ENCODE measurements around the gene RUNX2.
"Not testable (repeated sequence)": the region's sequence is repeated elsewhere in the genome, so short reads cannot be mapped to it uniquely, and the experiment has no call there.

The RUNX2 gene

DNA sequence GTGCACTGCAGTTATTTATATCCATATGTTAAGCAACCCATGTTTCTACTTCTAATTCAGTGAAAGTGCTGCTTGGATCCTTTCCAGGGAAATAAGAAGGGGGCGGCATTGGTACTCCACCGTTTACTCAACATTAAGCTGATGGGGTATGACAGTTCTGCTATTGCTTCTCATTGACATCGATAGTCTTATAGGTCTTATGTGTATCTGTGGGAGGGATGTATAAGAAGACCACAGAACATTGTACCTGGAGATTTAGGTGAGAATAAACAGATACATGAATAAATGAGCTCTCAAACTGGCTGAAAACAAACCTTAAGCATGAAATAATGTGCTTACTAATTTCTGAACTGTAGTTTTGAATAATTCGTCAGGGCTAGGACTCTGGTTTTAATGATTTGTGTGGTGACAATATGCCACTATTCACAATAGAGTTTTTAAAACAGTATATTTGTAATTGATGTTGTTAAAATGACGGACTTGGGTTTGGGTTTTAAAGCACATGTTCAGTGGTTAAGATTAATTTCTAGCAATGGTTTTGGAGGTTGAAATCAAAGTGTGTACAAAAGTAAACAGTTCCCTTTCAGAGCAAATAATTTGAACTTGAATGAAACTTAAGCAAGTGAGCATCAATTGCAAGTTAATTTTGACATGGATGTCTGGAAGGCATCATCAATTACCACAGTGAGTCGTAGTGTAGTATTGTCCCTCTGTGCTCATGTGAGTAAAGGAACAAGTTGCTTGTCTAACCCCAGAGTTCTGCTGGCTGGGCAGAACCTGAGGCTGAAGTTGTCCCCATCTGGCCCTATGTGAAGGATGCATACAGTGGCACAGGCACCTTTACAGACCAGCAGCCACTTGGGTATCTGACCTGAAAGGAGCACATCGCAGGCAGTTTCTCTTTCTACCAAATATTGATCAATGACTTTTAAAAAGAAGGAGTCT lies 134.3 kb downstream of the RUNX2 start:
- no peak for DNase-seq

DNA sequence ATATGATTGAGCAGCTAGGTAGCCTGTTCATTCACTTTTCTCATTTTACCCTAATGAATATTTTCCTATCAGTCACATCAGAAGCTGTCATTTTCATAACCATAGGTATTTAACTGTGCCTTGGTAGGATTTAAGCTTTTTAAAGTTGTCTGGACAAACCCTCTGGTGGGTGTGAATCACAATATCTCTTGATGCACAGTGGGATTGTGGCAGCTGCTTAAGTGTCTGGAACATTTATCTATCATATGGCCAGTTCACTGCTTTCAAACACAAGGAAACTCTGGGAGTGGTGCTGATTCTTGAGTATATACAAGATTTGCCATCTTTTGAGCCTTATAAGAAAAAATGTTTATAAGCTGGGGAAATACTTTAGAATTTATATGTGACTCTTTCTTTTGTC lies 136.6 kb downstream of the RUNX2 start:
- no peak for DNase-seq

DNA sequence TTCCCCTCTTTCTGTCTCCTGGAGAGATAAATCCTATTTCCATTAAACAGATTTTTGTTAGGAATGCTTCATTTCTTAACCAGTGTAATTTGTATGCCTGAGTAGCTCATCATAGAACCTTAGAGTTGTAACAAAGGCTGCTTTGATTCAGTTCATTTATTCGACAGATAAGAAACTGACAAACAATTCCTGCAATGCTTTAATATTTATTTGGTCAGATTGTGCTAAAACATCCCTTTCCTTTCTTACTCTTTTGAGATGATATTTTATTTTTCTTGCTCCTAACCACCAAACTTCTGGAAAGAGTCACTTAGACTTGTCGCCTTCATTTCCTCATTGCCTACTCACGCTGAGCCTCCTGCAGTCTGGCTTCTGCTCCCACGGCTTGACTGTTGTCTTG lies 138.6 kb downstream of the RUNX2 start:
- DNase-seq = no peak

DNA sequence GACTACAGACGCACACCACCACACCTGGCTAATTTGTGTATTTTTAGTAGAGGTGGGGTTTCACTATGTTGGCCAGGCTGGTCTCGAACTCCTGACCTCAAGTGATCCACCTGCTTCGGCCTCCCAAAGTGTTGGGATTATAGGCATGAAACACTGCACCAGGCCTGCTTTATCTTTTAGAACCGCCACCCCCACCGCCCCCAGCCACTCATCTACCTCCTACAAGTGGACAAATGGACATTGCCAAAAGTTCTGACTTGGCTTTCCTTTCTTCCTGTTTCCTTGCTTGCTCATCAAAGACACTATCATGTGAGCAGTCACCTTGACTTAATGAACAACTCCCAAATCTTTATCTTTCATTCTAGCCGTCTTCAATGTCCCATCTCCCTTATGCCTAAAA lies 139.3 kb downstream of the RUNX2 start:
- DNase-seq = not testable (repeated sequence)

DNA sequence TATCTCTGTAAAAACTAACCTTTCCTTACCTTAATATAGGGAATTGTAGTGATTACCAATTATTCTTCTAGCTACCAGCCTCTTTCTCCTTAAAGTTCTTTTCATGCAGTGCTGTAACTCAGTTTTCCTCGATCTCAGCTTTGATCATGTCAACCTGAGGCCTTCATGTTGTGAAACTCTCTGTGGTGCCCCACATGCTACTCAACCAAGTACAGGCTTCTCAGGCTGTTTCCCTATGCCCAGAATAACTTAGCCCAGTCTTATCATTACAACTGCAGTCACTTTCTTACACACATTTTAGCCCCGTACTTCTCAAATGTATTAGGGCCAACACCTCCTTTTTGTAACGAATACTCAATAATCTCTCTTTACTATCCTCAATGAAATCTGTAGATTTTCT lies 139.7 kb downstream of the RUNX2 start:
- no peak for DNase-seq

DNA sequence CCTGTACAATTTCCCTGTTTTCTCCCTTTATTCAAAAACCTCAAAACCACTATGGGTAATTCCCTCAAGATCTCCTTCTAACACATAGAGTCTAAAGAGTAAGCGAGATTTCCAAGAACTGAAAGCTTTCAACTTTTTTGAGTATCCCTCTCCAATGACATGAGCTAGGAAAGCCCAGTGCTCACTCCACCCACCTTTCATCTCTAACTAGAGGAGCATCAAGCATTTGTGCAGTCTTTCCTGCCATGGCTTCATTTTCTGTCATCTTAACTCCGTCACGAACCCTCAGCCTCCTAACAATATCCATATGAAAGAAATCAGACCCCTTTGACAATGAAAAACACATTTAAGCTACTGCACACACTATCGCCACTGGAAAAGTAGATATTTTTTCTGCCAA lies 141.5 kb downstream of the RUNX2 start:
- no peak for DNase-seq

DNA sequence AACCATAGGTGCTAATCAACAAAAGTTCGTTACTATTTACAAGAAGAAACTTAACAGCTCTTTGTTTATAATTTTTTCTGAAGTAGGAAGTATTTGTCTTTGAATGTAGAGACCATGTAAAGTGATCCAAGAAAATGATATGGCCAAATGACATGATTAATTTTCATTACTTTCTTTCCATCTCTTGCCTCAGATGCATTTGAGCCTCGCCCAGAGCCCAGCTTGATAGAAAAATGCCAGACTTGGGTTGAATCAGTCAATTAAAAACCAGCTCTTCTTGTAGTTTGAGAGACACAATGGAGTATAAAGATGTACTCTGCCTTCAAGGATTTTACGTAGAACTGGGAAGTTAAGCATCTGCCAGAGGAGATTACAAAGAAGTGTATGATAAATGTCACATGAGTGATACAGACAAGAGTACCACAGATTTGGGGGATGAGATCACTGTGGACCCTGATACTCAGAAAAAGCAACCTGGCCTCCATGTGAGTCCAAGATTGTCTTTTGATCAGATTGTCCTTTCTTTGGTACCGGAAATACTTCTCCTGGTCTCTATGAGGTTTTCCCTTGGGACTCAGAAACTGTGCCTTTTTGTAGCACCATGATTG lies 142.1 kb downstream of the RUNX2 start:
- no peak for DNase-seq

DNA sequence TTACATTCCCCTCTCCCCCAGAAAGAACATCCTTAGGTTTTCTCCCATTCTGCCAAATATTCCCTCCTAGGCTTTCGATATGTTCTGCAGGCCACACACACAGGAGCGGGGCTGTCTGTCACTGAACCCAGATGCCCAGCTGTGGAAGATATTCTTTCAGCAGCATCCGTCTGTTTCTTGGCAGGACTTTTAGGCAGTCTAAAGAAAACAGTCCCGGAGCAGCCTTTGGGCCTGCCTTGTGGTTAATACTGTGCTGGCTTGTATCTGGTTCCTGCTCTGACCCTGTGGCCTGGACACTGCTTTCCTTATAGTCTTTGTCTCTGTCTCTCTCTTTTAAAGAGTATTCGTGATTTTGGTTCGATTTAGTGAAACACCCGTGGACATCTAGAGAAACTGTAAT lies 144.3 kb downstream of the RUNX2 start:
- no peak for DNase-seq

DNA sequence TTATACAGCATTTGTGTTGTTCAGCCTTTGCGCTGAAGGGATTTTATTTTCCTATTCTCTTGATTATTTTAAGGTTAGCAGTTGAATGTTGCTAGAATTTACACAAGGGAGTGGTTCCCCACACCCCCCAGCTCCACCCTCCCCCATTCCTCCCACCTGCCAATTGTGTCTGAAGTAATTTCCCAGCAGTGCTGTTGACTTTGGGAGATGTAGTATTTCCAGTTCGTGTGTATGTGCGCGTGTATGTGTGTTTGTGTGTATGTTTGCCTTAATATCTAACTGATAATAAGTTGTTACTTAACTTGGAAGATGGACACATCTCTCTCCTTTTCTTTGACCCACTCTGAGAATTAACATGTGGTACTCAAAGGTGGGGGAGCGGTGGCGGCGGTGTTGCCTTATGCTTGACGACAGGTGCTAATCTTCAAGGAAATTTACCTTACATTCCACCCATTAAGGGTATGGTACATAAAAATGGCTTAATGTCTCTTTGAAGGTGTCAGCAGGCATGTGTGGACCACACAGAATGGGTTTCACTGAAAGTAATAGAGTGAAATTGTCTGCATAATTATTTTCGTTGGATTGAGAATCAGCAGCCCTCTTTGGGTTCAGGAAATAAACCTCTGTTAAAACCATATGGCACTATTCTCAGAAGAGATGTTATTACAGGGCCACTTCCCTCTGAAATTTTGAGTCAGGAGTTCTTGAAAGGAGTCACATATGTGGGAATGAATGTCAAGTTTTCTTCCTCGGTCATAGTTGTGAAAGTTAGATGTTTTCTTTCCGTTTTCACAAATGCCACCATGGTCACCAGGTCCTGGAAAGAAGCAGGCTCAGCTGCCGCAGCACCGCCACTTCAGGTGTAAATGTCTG lies 145.2 kb downstream of the RUNX2 start:
- no peak for DNase-seq

DNA sequence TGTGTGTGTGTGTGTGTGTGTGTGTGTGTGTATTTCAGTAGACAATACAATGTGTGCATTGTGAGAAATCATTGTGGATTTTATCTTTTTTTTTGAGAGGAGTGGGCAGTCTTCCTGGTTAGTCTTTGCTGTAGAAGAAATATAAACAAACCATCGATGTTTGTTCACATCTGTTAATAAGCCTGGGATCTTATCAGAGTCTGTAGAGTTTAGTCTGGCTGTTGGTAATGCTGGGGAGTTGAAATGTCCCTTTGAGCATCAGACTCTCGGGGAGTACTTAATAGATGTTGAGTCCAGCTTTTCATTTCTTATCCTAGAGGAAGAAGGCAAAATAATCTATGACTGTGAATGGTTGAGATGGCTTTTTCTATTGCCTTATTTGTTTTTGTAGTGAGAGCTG lies 146.2 kb downstream of the RUNX2 start:
- DNase-seq = no peak

DNA sequence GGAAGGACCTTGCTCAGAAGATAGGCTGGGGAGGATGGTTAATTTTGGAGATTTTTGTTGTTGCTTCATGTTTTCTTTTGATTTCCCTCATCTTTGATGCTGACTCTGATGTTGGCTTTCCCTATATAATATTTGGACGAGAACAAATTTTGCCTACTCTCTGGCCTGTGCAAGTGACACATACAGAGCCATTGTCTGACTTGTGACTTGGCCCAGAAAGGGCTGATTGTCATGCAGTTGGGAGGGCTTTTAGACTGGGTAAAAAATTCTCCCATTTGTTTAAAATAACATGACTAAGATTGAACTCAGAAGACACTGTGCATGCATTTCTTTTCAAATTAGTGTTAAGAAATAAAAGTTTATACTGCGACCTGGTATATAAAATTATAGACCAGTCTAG lies 148.2 kb downstream of the RUNX2 start:
- DNase-seq = no peak

DNA sequence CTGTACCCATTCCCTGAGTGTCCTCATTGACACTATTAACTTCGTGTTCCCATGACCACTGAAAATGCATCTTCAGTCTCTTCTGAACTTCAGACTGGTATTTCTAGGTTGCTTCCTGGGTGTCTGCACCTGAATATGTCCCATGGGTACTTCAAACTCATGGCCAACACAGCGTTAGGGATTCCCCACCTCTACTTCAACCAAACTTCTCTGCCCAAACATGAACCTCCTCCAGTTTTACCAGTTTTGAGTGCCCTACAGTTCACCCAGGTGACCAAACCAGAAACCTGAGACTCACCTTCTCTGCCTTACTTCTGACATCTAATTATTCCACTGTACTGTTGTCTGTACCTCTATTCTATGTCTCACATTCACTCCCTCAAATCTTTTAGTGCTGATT lies 149.1 kb downstream of the RUNX2 start:
- no peak for DNase-seq

DNA sequence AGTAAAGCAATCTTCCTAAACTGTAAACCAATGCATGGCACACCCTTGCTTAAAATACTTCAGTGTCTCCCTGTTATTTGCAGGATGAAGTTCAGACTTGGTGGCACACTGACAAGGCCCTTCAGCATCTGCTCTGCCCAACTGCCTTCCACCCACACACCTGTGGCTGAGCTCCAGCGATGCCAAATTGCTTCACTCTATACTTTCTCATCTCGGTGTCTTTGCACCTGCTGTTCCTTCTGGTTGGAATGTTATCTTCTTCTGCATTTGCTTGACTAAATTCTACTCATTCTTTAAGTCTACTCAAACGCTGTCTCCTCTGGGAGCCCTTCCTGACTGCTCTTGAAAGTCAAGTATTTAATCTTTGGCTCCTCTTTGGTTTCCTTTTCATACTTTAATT lies 149.7 kb downstream of the RUNX2 start:
- DNase-seq = no peak

DNA sequence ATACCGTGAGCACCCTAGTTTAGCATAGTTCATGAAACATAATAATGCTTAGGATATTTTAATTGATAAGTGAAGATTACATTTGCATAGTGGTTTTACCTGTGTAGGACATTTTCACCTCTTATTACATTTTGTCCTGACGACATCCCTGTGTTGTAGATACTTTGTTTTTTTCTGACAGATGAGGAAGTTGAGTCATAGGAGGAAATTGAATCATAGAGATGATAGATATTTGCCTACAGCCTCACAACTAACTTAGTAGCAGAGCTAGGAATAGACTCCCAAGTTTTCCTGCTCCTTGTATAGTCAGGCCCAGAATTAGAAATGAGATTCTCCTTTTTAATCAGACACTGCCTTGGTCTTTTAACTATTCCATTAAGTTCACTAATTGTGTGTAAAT lies 150.1 kb downstream of the RUNX2 start:
- no peak for DNase-seq

DNA sequence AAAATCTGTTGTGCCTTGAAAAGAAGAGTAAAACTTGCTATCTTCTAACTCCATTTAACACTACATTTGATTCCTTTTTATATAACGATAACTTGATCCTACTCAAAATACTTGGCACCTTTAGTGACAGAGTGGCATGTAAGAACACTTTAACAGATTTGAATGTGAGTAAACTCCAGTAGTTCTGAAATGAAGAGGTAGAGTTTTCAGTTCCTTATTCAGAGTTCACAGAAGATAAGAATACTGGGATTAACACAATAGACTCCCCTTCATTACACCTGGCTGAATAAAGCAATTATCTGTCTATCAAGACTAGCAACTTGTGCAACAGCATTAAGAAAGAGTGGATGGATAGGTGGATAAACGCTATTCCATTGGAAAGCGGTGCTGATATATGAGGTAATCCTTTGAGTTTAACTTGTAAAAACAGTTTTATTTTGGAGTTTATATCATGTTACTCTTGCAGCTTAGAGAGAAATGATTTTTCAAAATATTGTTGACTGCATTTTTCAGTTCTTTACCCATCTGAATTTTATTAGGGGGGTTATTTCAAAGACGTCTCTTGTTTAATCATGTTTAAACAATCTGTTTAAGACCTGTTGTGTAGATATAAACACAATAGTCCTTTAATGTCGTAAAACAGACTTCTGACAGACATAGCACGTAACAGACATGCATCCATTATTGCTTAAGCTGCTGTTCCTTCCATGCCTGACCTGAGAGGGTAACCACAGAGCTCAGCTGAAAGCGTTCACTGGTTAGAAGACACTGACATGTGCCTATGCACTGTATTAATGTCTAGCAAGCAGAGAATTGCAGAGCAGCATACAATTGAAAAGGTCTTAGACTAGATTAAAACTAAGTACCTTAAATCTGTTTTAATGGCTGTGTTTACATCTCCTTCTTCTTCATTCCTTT lies 152.0 kb downstream of the RUNX2 start:
- no peak for DNase-seq

DNA sequence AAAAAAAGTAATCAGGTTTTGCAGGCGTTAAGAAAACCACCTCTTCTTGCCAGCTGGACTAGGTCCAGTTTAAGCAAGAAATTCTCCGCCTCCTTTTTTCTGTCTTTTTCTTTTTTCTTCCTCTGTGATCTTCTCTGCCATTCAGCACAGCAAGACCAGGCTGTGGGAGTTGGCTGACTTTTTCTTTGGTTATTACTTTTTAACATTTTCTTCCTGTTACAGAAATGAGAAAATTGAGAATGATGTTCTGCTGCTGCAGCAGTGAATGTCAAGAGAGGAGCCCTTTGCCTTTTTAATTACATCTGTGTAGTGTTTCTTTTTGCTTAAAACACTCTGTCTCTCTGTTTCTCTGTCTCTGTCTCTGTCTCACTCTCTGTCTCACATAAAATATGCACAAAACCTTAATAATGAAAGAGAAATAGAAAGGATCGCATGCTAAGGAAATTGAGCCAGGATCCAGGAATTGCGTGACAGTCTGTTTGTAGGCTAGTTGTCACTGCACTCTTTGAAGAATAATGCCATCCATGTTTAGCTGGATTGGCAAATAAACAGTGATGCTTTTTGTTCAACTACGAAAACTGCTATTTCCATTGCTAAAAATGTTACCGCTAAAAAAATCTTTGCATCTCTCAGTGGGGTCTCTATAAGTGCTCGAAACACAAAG lies 152.8 kb downstream of the RUNX2 start:
- DNase-seq = no peak

DNA sequence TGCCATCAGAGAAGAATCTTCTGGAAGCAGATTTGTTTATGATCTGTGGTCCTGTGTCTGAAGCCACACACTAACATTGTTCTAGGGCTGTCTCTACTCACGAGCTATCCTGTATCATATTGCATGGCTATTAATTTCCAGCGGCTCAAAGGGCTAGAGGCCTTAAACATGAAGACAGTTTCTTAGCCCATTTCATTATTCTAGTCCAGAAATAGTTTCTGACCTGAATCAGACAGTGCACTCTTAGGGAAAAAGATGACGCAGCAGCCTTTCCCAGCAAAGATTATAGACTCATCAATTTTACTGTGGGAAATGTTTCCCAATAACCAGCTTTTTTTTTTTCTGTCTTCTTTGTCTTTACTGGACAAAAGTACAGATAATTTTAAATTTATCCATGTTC lies 154.9 kb downstream of the RUNX2 start:
- no peak for DNase-seq

DNA sequence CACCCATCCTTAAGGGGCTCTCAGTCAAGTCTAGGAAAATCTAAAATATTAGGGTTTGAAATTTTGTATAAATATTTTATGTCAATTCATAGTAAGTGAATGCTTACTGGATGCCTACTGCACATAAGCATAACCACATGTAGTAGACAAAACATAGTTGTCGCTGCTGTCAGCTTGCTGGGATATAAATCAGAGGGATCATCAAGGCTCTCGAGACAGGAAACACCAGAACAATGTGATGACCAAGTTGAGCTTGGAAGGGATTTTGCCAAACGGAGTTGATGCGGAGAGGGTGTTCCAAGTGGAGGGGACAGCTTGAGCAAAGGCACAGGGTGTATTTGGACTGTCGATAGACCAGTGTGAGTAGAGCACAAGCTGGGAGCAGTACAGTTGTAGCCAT lies 155.4 kb downstream of the RUNX2 start:
- DNase-seq = no peak

DNA sequence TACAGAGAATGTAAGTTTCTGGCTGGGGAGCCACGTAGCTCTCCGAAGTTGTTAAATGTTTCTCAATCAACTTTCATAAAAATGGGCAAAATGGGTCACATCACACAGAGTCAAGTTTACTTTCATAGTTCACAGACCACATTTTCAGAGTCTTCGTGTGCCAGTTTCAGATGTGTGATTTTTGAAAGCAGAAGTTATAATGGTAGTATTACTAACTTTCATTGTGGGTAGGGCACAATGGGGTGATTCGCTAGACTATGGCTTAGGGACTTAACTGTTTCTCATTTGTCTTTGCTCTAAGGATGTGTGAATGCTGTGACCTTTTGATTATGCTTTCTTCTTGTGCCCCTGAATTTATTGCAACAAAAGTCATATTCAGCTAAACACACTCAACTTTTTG lies 158.6 kb downstream of the RUNX2 start:
- DNase-seq = no peak

DNA sequence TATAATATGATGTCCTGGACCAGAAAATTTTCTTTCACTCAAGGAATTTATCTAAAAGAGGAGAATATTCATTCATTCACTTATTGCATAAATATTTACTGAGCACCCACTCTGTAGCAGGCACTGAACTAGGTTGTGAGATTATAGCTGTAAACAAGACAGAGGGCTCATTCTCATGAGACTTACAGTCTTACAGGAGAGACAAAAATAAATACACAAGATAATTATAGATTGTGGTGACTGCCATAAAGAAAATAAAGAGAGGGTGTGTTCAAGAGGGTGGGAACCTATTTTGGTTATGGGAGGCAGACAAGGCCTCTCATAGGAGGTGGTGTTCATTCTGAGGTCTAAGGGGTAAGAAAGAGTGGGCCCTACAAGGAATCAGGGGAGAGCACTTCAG lies 159.5 kb downstream of the RUNX2 start:
- no peak for DNase-seq

DNA sequence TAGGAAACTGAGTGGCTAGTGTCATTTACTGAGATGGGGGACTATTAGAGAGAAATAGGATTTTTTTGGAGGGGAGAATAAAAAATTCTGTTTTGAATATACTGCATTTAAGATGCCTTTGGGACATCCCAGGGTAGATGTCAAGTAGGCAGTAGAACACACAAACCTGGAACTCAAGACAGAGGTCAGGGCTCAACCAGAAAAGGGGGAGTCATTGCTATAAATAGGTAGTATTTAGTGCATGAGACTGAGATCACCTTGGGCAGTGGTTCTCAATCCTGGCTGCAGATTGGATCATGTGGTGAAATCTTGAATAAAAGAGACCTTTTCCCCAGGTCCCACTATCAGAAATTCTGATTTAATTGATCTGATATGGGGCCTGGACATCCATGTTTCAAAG lies 160.1 kb downstream of the RUNX2 start:
- no peak for DNase-seq

DNA sequence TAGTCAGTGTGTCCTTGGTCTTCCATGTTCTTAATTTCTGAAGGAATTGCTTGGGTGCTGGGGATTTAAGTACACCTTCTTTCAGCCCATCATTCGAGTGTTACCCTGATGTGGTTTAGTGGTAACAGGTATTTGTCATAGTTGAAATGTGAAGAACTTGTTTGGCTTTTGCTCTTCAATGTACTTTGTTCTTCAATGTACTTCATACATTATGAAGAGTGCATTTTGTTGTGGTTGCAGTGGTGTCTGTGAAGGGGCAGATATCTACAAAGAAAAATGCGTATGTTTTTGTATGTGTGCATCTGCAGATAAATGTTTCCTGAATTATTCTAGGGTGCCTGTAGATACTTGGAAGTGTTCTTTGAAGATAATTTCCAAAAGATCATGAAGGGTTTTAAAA lies 160.8 kb downstream of the RUNX2 start:
- DNase-seq = no peak
